ENCODE results near the gene DOCK4. TPM values are rescaled to one million over a fixed set of nuclear protein-coding genes. Genes with fewer than 3 reads are reported as not detected.

Gene DOCK4
- total RNA-seq, 1 donor = 31.8 TPM

DNA sequence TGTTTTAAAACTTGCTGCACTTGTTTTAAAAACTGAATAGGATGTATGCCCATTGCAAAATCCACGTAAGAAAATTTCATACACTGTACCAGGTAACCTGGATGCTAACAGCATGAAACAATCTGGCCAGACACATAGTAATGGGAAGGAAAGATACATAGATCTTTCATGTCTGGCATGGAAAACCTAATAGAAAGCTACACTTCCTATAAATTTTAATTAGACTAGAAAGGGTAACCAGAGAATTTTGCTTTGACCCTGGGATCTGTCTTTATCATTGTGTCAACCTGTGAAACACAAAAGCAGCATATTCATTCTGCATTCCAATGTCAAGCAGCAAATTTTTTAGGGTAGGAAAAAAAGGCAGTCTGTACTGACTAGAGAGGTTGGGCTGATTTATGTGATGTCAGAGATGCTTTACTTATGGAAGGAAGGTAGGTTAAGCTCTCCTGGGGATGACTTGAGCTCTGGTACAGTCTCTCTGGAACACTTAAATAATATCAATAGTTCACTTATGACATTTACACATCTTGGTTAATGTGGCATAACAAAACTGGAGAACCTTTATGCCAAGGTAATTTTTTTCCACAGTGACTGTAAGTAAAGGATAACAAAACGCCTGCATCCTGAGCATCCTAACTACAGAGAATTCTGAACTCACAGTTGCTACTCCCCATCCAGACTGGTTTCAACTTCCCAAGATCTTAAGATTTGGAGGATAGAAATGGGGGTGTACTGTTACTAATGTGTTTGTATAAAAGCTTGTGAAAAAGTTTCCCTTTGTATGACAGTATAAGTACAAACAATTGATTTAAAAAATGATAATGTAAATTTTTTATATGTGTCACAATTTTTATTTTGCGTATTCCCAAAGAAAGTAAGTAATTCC lies 44.7 kb downstream of the DOCK4 start:
- peaks cover 37% of the 10 kb centered on the region for H3K79me2 ChIP-seq (ENCODE audit: insufficient read depth, low read length)
- no peaks in the 10 kb centered on the region for H4K20me1 ChIP-seq (ENCODE audit: insufficient read depth, low read length)
- no peak for DNase-seq (ENCODE audit: insufficient read length, low spot score, missing footprints)

DNA sequence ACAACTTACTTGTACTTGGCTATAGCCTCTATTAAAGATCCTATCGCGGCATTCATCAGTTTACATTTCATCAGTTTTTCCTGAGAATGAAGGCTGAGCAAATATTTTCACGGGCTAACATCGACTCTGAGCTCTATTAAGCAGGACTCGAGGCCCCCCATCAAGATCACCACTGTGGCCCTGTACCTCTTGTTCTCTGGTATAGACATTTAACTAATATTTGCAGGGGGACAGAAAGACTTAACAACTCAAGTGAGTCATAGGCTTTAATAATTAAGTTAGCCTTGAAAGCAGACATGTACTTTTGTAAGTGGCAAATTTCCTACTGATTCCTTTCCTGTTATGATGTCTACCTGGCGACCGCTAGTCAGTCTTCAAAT lies 45.4 kb downstream of the DOCK4 start:
- peaks cover 40% of the 10 kb centered on the region for H3K79me2 ChIP-seq (ENCODE audit: insufficient read depth, low read length)
- H3K4me3 ChIP-seq (ENCODE audit: insufficient read depth, low read length) = no peak overlapping the region
- DNase-seq (ENCODE audit: insufficient read length, low spot score, missing footprints) = no peak
- TF ChIP-seq CTCF (IDR thresholded peaks at IDR 0.05; ENCODE audit: extremely low read depth, low read depth, low read length) = no peak
- no peaks in the 10 kb centered on the region for H3K36me3 ChIP-seq (ENCODE audit: insufficient read depth, low read length)
- no peaks in the 10 kb centered on the region for H4K20me1 ChIP-seq (ENCODE audit: insufficient read depth, low read length)
- no peak overlapping the region for H3K27ac ChIP-seq (ENCODE audit: low read depth, low read length)
- H2AFZ ChIP-seq (ENCODE audit: low read length) = no peak overlapping the region
- no peaks in the 10 kb centered on the region for H3K27me3 ChIP-seq (ENCODE audit: insufficient read depth, low read length)
- H3K9me3 ChIP-seq (ENCODE audit: low read depth, low read length) = no peaks in the 10 kb centered on the region
- peaks cover 32% of the 10 kb centered on the region for H3K4me1 ChIP-seq (ENCODE audit: insufficient read depth, low read length)
- no peak overlapping the region for H3K4me2 ChIP-seq (ENCODE audit: insufficient read depth, low read length)

More for the DNA sequence above, 44.7 kb downstream of the DOCK4 start:
- H3K27ac ChIP-seq (ENCODE audit: low read depth, low read length) = no peak overlapping the region
- peak overlapping the region; percentile 16 for H3K4me2 ChIP-seq (ENCODE audit: insufficient read depth, low read length)
- H2AFZ ChIP-seq (ENCODE audit: low read length) = no peak overlapping the region
- no peak overlapping the region for H3K4me3 ChIP-seq (ENCODE audit: insufficient read depth, low read length)
- no peaks in the 10 kb centered on the region for H3K27me3 ChIP-seq (ENCODE audit: insufficient read depth, low read length)
- TF ChIP-seq CTCF (IDR thresholded peaks at IDR 0.05; ENCODE audit: extremely low read depth, low read depth, low read length) = no peak
- no peaks in the 10 kb centered on the region for H3K9me3 ChIP-seq (ENCODE audit: low read depth, low read length)
- H3K4me1 ChIP-seq (ENCODE audit: insufficient read depth, low read length) = peaks cover 30% of the 10 kb centered on the region
- no peaks in the 10 kb centered on the region for H3K36me3 ChIP-seq (ENCODE audit: insufficient read depth, low read length)

- H2AFZ ChIP-seq (ENCODE audit: low read length) = no peak overlapping the region
- H3K4me2 ChIP-seq (ENCODE audit: insufficient read depth, low read length) = no peak overlapping the region
- H3K4me1 ChIP-seq (ENCODE audit: insufficient read depth, low read length) = peaks cover 32% of the 10 kb centered on the region
- H3K79me2 ChIP-seq (ENCODE audit: insufficient read depth, low read length) = peaks cover 42% of the 10 kb centered on the region
- no peak for TF ChIP-seq CTCF (IDR thresholded peaks at IDR 0.05; ENCODE audit: extremely low read depth, low read depth, low read length)
- H3K27me3 ChIP-seq (ENCODE audit: insufficient read depth, low read length) = no peaks in the 10 kb centered on the region
- DNase-seq (ENCODE audit: insufficient read length, low spot score, missing footprints) = no peak
- H4K20me1 ChIP-seq (ENCODE audit: insufficient read depth, low read length) = no peaks in the 10 kb centered on the region
- H3K36me3 ChIP-seq (ENCODE audit: insufficient read depth, low read length) = no peaks in the 10 kb centered on the region
- no peak overlapping the region for H3K4me3 ChIP-seq (ENCODE audit: insufficient read depth, low read length)
- no peak overlapping the region for H3K27ac ChIP-seq (ENCODE audit: low read depth, low read length)
- H3K9me3 ChIP-seq (ENCODE audit: low read depth, low read length) = no peaks in the 10 kb centered on the region
These were observed 45.9 kb downstream of the DOCK4 start for GRCh38 chr7:112160130-112160770.

- Histone ChIP-seq H3K4me1 (ENCODE audit: insufficient read depth, low read length) (peaks cover 32% of the 10 kb centered on the region), H3K36me3 (ENCODE audit: insufficient read depth, low read length) (no peaks in the 10 kb centered on the region), H3K79me2 (ENCODE audit: insufficient read depth, low read length) (peaks cover 46% of the 10 kb centered on the region), H3K27me3 (ENCODE audit: insufficient read depth, low read length) (no peaks in the 10 kb centered on the region), H2AFZ (ENCODE audit: low read length) (no peak overlapping the region), H3K27ac (ENCODE audit: low read depth, low read length) (no peak overlapping the region), H3K4me2 (ENCODE audit: insufficient read depth, low read length) (no peak overlapping the region), H3K4me3 (ENCODE audit: insufficient read depth, low read length) (no peak overlapping the region), H3K9me3 (ENCODE audit: low read depth, low read length) (no peaks in the 10 kb centered on the region), H4K20me1 (ENCODE audit: insufficient read depth, low read length) (no peaks in the 10 kb centered on the region)
- no peak for DNase-seq (ENCODE audit: insufficient read length, low spot score, missing footprints)
- TF ChIP-seq CTCF (IDR thresholded peaks at IDR 0.05; ENCODE audit: extremely low read depth, low read depth, low read length) = no peak
These were observed 46.8 kb downstream of the DOCK4 start for GRCh38 chr7:112159351-112159750.
